Mesothelial cell of epicardium (in vitro differentiated cells): Measurements from ENCODE around the gene UBE4A. TPM values are rescaled to one million over a fixed set of nuclear protein-coding genes. Genes with fewer than 3 reads are reported as not detected.
"Not testable (repeated sequence)": the region's sequence is repeated elsewhere in the genome, so short reads cannot be mapped to it uniquely, and the experiment has no call there.

ENCODE experiments used
- DNase-seq, 2 experiments: peaks; one replicate each; pipeline ENCODE4 v3.0.0; 2021; ENCODE audit warnings: low spot score in 2 of 2; ENCODE audit not compliant: unreplicated experiment in 2 of 2
- H3K27ac Mint-ChIP-seq: 2 replicates; pipeline ENCODE4 v1.8.0; 2021; ENCODE audit warnings: mixed read lengths
- H3K27me3 Mint-ChIP-seq: 2 replicates; pipeline ENCODE4 v1.8.0; 2021; ENCODE audit warnings: low read depth, mixed read lengths
- H3K36me3 Mint-ChIP-seq: 2 replicates; pipeline ENCODE4 v1.8.0; 2021; ENCODE audit warnings: mixed read lengths
- H3K4me1 Mint-ChIP-seq: 2 replicates; pipeline ENCODE4 v1.8.0; 2021; ENCODE audit warnings: mixed read lengths
- H3K4me3 Mint-ChIP-seq: 2 replicates; pipeline ENCODE4 v1.8.0; 2021; ENCODE audit warnings: mild to moderate bottlenecking, moderate library complexity, mixed read lengths
- H3K9me3 Mint-ChIP-seq: 2 replicates; pipeline ENCODE4 v1.8.0; 2021; ENCODE audit warnings: mixed read lengths
- CTCF ChIP-seq: fragments of 200-600 bp; sonication (generic); IDR thresholded peaks from one replicate; pipeline ENCODE4 v1.5.0; 2021; ENCODE audit warnings: antibody characterized with exemption; ENCODE audit not compliant: unreplicated experiment
- total RNA-seq: library from RNA; stranded (reverse); gene quantifications from 3 replicates; pipeline ENCODE4 v1.2.1, GENCODE V29; 2021

Gene UBE4A
- total RNA-seq, 1 donor from 2014 or later, result 40.5 TPM

DNA sequence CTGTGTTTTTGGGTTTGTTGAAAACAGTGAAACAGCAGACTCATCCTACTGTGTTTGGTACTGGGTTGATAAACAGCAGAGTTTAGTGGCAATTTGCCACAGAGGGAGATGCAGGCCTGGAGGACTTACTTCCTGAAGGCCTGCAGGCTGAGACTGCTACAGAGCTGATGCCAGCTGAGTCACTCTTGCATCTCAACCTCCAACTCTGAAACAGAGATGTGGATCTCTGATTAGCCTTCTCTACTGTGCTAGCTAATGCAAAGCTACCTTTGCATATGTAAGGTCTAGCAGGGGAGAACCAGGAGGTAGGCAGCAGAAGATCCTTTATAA is 56.3 kb downstream of the UBE4A start:
- no peak for DNase-seq
- Mint-ChIP-seq H3K4me1 (no peaks in the 10 kb centered on the region), H3K9me3 (no peaks in the 10 kb centered on the region), H3K4me3 (no peak overlapping the region), H3K27me3 (no peaks in the 10 kb centered on the region), H3K36me3 (peaks cover under 1% of the 10 kb centered on the region), H3K27ac (no peak overlapping the region)
- TF ChIP-seq CTCF, result no peak

- not testable (repeated sequence) for H3K27me3 Mint-ChIP-seq, H3K36me3 Mint-ChIP-seq, DNase-seq, H3K4me1 Mint-ChIP-seq, H3K9me3 Mint-ChIP-seq, H3K4me3 Mint-ChIP-seq, H3K27ac Mint-ChIP-seq
Measured at GRCh38 chr11:118416900-118417299, 57.5 kb downstream of the UBE4A start.

- no peaks in the 10 kb centered on the region for H3K27me3 Mint-ChIP-seq
- no peaks in the 10 kb centered on the region for H3K36me3 Mint-ChIP-seq
- DNase-seq, result no peak
- TF ChIP-seq CTCF, result no peak
- H3K4me1 Mint-ChIP-seq, result no peaks in the 10 kb centered on the region
- no peaks in the 10 kb centered on the region for H3K9me3 Mint-ChIP-seq
- H3K27ac Mint-ChIP-seq, result no peak overlapping the region
- no peak overlapping the region for H3K4me3 Mint-ChIP-seq
Measured at GRCh38 chr11:118417801-118418200, 58.4 kb downstream of the UBE4A start.

- no peaks in the 10 kb centered on the region for H3K4me1 Mint-ChIP-seq
- H3K27ac Mint-ChIP-seq, result no peak overlapping the region
- no peak for TF ChIP-seq CTCF
- no peak for DNase-seq
- H3K36me3 Mint-ChIP-seq, result no peaks in the 10 kb centered on the region
- H3K9me3 Mint-ChIP-seq, result no peaks in the 10 kb centered on the region
- no peaks in the 10 kb centered on the region for H3K27me3 Mint-ChIP-seq
- H3K4me3 Mint-ChIP-seq, result no peak overlapping the region
Measured at GRCh38 chr11:118418766-118419165, 59.4 kb downstream of the UBE4A start.

- H3K27ac Mint-ChIP-seq, result no peak overlapping the region
- no peaks in the 10 kb centered on the region for H3K9me3 Mint-ChIP-seq
- no peaks in the 10 kb centered on the region for H3K36me3 Mint-ChIP-seq
- peaks cover 3% of the 10 kb centered on the region for H3K4me1 Mint-ChIP-seq
- no peak overlapping the region for H3K4me3 Mint-ChIP-seq
- TF ChIP-seq CTCF, result no peak
- DNase-seq, result no peak
- H3K27me3 Mint-ChIP-seq, result no peaks in the 10 kb centered on the region
Measured at GRCh38 chr11:118427707-118428106, 68.3 kb downstream of the UBE4A start.

- no peaks in the 10 kb centered on the region for H3K27me3 Mint-ChIP-seq
- no peak overlapping the region for H3K27ac Mint-ChIP-seq
- no peaks in the 10 kb centered on the region for H3K36me3 Mint-ChIP-seq
- no peak for TF ChIP-seq CTCF
- peaks cover 6% of the 10 kb centered on the region for H3K4me1 Mint-ChIP-seq
- DNase-seq, result no peak
- no peaks in the 10 kb centered on the region for H3K9me3 Mint-ChIP-seq
- no peak overlapping the region for H3K4me3 Mint-ChIP-seq
Measured at GRCh38 chr11:118430956-118431355, 71.6 kb downstream of the UBE4A start.
